T47D (cell line): ENCODE results near the gene HOTAIR.
A peak's percentile ranks its signal among the peaks of the same experiment; 100 is the strongest.

Experiments
- DNase-seq, 2 experiments: peaks; one replicate each; pipeline versions ENCODE4 v3.0.0 to v3.0.0-alpha.2; 2011 to 2012; ENCODE audit warnings: low read depth in 1 of 2, low spot score in 1 of 2
- JUND ChIP-seq: IDR thresholded peaks from 2 replicates; pipeline ENCODE4 v1.6.1; 2012; ENCODE audit warnings: low read depth
- in situ Hi-C: cut with HindIII; loops from 2 replicates; pipeline ENCODE4 v1.10.0; 2016; ENCODE audit warnings: low sequenced_read_pairs, low pct_unique_long_range_greater_than_20kb

The HOTAIR gene

GRCh38 chr12:53974084-53975063 lies at the start of gene HOTAIR:
HOTAIR (minus strand) TSS chr12:53974954.
- TF ChIP-seq JUND = no peak
- DNase-seq = peak in 1 of 2 experiments; percentile 85
- in situ Hi-C loops = no loop called here

DNA sequence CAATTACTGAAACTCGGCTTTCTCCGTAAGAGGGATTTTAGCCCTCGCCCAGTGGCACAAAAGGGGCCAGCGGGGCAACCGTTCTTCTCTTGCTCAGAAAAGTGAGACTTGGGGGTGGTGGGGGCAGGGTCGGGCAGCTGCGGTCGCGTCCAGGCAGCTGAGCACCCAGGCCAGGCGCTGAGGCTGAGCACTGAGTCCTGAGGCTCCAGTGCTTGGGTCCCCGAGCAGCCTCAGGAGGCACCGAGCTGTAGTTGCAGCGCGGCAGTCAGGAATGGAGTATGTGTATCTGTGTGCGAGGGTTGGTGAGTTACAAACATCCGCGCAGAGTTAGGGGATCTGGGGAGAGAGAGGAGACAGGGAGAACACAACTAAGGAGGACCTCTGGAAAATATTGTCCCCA lies 49.4 kb upstream of the HOTAIR start:
- no peak for TF ChIP-seq JUND
- DNase-seq = no peak
- in situ Hi-C loops = loop anchor here (25.0 kb wide), 1 partner anchor 163 kb away; the partner anchor contains the start of gene SMUG1

- TF ChIP-seq JUND = no peak
- in situ Hi-C loops = loop anchor here (25.0 kb wide), 1 partner anchor 164 kb away; the partner anchor contains the start of gene SMUG1
- DNase-seq = no peak
Measured at GRCh38 chr12:54022960-54023884, 48.5 kb upstream of the HOTAIR start.

GRCh38 chr12:54021432-54022013 lies 46.8 kb upstream of the HOTAIR start:
- DNase-seq = peak in 1 of 2 experiments; percentile 73
- no peak for TF ChIP-seq JUND
- in situ Hi-C loops = loop anchor here (25.0 kb wide), 1 partner anchor 166 kb away; the partner anchor contains the start of gene SMUG1

DNA sequence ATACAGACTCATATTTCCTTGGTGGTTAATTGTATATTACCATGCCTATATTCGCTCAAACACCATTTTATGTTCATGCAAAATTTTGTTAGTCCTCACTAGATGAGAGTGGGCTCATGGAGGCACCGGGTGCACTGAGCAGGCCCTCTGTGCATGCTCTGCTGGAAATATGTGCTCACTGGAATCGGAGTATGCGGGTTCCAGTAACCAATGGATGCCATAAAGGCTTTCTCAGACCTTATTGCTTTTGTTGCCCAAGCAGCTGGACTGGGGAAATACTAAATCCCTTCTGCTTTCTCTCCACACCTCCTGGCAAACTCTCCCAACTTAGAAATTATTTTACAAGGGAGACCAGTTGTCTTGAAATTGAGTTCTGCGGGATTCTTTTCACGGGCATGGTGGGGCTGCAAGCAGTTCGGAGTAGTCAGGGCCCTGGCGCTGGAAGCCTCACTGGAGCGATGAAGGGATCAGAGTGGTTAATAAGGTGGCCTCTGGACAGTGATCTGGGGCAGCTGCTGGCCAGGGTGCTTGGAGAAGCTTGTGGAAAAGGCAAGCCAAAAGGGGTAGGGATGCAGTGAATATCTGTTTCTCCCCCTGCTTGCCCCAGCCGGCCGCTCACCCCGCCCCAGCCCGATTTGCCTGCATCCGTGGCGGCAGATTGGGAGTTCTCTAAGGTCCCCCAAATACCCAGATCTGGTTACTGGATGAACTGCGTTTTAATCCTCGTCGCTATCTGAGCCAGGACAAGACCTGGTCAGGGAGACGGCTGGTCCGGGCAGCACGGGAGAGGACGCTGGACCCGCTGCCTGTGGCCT lies 46.0 kb upstream of the HOTAIR start:
- TF ChIP-seq JUND = no peak
- in situ Hi-C loops = loop anchor here (25.0 kb wide), 1 partner anchor 167 kb away; the partner anchor contains the start of gene SMUG1
- no peak for DNase-seq

GRCh38 chr12:54019924-54020590 lies 45.3 kb upstream of the HOTAIR start:
- TF ChIP-seq JUND = no peak
- no peak for DNase-seq
- in situ Hi-C loops = loop anchor here (25.0 kb wide), 1 partner anchor 167 kb away; the partner anchor contains the start of gene SMUG1

GRCh38 chr12:54019091-54019811 lies 44.5 kb upstream of the HOTAIR start:
- no peak for TF ChIP-seq JUND
- in situ Hi-C loops = loop anchor here (25.0 kb wide), 1 partner anchor 168 kb away; the partner anchor contains the start of gene SMUG1

DNA sequence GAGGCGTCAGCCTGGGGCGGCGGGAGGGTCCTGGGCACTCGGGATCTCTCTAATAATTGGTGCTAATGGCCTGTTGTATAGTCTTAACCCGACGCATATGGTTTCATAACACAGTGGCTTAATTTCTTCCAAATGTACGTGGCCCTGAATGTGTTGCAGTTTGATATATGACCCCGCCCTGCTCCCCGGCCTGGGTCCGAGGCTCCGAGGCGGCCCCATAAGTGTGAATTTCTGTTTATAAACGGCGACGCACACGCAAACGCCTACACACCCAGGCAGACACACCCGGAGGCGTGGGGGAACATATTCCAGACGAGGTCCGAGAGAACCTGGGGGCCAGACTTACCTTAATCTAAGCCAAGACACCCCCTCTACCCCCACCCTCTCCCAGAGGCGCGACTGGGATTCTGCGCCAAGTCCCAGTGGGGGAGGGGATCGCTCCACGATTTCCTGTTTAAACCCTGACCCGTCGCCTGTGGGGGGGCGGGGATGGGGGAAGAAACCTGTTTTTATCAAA lies 43.8 kb upstream of the HOTAIR start:
- in situ Hi-C loops = loop anchor here (25.0 kb wide), 1 partner anchor 169 kb away; the partner anchor contains the start of gene SMUG1
- TF ChIP-seq JUND = no peak
- DNase-seq = peak in 1 of 2 experiments; percentile 57

More at GRCh38 chr12:54019091-54019811, 44.5 kb upstream of the HOTAIR start:
- no peak for DNase-seq

GRCh38 chr12:54017878-54018467 lies 43.2 kb upstream of the HOTAIR start:
- in situ Hi-C loops = loop anchor here (25.0 kb wide), 1 partner anchor 169 kb away; the partner anchor contains the start of gene SMUG1
- DNase-seq = peak; percentile 94 to 97
- TF ChIP-seq JUND = no peak
